Stimulated activated CD4-positive, alpha-beta T cell treated with anti-CD3 and anti-CD28 coated beads, Interleukin-12 subunit alpha, Interleukin-12 subunit beta, amount 100 ng/mL, for 48 hours (primary cell): ENCODE results near the gene CMIP.
"Not testable (repeated sequence)": the region's sequence is repeated elsewhere in the genome, so short reads cannot be mapped to it uniquely, and the experiment has no call there.

Experiments
- DNase-seq, 3 donors: peaks; one replicate each; pipeline ENCODE4 v3.0.0-alpha.2; 2020; ENCODE audit warnings: low read depth in 2 of 3, low spot score in 1 of 3

The CMIP gene

DNA sequence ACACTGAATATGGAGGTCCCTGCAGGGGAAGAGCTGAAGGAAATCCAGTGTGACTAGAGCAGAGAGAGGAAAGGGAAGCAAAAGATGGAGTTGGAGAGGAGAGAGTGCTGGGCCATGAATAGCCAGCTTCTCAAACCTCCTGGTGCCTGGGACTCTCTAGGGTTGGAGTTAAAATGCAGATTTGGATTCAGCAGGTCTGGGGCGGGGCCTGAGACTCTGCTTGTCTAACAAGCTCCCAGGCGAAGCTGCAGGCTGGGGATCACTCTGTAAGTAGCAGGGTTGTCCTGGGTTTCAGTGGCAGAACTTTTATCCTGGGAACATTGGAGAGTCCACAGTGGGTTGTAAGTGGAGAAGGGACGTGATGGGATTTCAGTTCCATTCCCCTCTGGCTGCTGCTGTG, 231.1 kb downstream of the CMIP start:
- no peak for DNase-seq

GRCh38 chr16:81676066-81676882, 231.7 kb downstream of the CMIP start:
- no peak for DNase-seq

DNA sequence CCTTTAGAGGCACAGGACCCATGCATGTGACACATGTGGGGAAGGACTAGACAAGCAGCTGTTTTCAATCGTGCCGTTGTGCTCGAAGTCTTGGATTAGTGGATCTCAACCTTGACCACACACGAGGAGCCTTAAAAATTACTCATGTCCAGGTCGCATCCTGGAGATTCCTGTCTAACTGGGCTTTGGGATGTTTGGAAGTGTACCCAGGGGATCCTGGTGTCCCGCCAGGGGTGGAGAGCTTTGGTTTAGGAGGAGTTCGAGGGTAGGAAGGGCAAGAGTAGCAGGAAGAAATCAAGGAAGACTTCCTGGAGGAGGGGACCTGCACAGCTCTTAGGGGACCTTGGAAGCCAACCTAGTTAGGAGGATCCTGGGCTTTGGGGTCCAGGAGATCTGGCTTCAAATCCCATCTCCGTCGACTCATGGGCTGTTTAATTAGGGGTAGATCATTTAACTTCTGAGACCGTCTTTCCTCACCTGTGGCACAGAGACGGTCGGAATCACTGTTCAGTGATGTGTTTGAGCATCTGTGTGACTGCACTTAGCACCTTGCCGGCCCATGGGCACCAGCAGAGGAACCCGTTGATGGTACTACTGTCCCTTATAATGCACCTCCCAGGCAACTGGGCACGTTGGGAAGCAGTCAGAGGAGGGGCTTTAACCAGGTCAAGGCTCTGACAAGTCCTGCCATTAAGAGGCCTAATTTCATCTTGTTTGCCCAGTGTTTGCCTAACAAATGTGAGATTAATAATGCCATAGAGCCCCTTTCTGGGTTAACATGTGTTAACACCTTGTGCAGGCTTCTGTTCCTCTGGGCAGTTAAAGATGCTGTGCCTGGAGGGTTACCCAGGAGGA, 232.5 kb downstream of the CMIP start:
- no peak for DNase-seq

- no peak for DNase-seq
These were observed 233.9 kb downstream of the CMIP start for GRCh38 chr16:81678326-81679095.

DNA sequence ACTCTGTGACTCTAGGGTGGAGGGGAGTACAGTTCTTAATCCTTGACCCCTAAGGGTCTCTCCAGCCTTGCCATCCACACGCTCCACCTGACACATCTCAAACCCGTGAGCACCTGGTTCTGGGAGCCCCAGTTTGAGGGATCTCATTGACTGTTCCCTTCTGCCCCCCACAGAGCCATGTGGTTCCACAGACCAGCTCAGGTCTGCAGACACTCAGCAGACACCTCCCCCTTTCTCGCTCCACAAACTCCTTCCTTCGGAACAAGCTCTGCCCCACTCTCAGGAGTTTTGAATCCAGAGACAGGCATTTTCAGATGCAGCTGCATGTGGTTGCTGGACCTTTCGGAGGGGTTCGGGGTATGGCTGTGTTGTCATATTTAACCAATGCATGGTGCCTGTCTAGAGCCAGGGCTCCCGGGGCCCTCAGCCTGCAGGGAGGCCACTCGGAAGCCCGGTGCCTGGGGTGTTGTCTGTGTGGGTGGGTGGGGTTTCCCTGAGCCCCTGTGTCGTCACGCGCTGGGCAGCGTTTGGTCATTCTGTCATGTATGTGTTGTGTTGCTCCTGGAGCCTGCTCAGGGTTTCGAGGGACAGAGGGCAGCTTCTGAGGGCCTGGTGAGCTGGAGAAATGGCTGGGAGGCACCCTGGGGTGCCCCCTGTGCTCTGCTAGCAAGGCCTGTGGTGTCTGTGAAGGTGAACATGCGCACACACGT, 235.3 kb downstream of the CMIP start:
- DNase-seq, result no peak

GRCh38 chr16:81680444-81681275, 236.1 kb downstream of the CMIP start:
- no peak for DNase-seq

- no peak for DNase-seq
These were observed 236.7 kb downstream of the CMIP start for GRCh38 chr16:81681311-81681710.

DNA sequence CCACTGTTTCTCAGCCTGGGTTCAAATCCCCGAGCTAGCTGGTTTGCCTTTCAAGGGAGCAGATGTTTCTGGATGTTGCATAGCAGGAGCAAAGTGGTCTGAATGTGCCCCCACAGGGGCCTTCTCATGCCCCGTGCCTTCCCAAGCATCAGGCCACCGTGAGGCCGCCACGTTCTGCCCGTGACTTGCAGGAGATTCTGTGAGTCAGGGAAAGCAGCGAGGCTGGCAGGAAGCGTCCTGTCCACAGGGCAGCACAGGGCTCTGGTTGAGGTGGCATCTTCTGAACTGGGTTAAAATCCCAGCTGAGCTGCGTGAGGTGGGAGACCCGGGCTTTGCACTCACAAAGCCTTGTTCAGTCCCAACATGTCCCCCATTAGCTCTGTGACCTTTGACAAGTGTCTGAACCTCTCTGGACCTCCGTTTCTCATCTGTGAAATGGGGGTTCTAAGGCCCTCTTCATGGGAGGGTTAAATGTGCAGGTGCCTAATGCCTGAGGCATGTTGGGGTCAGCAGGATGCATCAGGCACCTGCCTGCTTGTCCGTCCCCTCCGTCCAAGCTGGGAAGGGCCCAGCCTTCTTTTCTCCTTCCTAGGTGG, 239.7 kb downstream of the CMIP start:
- DNase-seq, result no peak

- DNase-seq, result no peak
These were observed 240.3 kb downstream of the CMIP start for GRCh38 chr16:81684901-81685300.

- no peak for DNase-seq
These were observed 242.0 kb downstream of the CMIP start for GRCh38 chr16:81686391-81687130.

DNA sequence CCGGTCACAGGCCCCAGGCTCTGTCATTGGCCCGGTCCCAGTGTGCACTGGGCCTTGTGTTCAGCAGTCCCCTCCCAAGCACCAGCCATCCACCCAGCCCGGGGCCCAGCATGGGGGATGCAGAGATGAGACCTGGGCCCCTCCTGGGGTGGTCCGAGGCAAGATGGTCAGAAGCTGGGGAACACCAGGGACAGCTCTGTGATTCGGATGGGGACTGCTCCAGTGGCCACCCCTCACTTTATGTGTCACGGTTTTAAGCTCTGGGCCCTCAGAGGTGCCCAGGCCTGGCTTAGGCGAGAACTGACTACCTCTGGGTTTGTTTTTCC, 242.5 kb downstream of the CMIP start:
- DNase-seq, result no peak

- peak in 1 of 3 donors; percentile 10 for DNase-seq
These were observed 243.6 kb downstream of the CMIP start for GRCh38 chr16:81688182-81688581.

DNA sequence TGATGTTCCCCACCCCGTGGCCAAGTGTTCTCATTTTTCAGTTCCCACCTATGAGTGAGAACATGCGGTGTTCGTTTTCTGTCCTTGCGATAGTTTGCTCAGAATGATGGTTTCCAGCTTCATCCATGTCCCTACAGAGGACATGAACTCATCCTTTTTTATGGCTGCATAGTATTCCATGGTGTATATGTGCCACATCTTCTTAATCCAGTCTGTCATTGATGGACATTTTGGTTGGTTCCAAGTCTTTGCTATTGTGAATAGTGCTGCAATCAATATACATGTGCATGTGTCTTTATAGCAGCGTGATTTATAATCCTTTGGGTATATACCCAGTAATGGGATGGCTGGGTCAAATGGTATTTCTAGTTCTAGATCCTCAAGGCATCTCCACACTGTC, 244.2 kb downstream of the CMIP start:
- DNase-seq, result not testable (repeated sequence)

- DNase-seq, result no peak
These were observed 247.4 kb downstream of the CMIP start for GRCh38 chr16:81692021-81692420.

- no peak for DNase-seq
These were observed 248.0 kb downstream of the CMIP start for GRCh38 chr16:81692571-81692970.

GRCh38 chr16:81693041-81693743, 248.6 kb downstream of the CMIP start:
- DNase-seq, result no peak

DNA sequence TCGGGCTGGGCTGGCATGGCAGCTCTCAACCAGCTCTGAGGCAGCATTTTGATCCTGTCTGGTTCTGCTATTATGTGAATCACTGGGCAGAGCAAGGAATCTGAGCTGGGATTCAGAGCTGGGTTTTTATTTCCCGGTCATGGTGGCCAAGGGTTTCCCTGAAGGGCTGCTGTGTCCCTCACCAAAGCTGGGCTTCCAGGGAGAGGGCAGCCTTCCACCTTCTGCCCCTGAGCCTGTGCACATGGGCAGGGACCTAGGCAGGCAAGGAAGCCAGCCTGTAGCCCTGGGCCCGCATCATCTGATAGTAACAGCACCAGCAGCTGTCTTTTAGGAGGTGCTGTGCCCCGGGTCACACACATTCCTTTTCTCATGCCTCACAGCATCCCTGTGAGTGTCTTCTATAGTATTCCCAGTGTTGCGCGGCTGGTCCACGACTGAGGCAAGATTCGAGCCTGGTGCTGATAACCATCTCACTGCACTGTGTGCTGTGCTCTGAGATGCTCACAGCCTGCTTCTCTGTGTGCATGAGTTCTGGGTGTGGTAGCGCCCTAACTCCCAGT, 249.2 kb downstream of the CMIP start:
- DNase-seq, result no peak
